Endothelial cell of umbilical vein (primary cell): ENCODE results near the gene SLC2A2. TPM values are rescaled to one million over a fixed set of nuclear protein-coding genes. Genes with fewer than 3 reads are reported as not detected.

Experiments
- BruUV-seq: library from RNA; stranded (reverse); fragments of 400-500 nt; replicated peaks from 2 replicates; lab custom pipeline; 2021; lab: Mats Ljungman, UMichigan
- CTCF ChIA-PET: fragments of 300-600, 350-600 bp; sonication (Branson Sonifier 250); formaldehyde crosslinking; loops from one replicate; lab custom pipeline; 2021; ENCODE audit warnings: antibody characterized with exemption, inconsistent platforms; lab: Charles Lee
- POLR2A ChIA-PET: fragments of 300-600, 350-600 bp; sonication (Branson Sonifier 250); formaldehyde crosslinking; loops from one replicate; lab custom pipeline; 2021; ENCODE audit warnings: antibody characterized with exemption, inconsistent platforms; lab: Charles Lee
- DNase-seq: peaks from one replicate; pipeline ENCODE4 v3.0.0-alpha.2; 2011; ENCODE audit warnings: low read depth, low spot score
- FAIRE-seq: peaks from 2 replicates; lab custom pipeline; 2011; peaks lifted over from hg19 to GRCh38; lab: Jason Lieb, UNC
- H2AFZ ChIP-seq: 2 replicates; pipeline ENCODE4 v1.6.0; 2012; ENCODE audit warnings: low read depth, low read length, control low read depth, inconsistent platforms
- H3K27ac ChIP-seq: 2 replicates; pipeline ENCODE4 v1.5.1; 2011; ENCODE audit warnings: low read depth, mild to moderate bottlenecking, control low read depth, low read length, moderate library complexity; ENCODE audit not compliant: insufficient read depth
- H3K27me3 ChIP-seq, 2 experiments: 2 replicates each; pipeline versions ENCODE4 v1.6.0 to v1.6.1; 2011; ENCODE audit warnings: low read length in 2 of 2, mixed read lengths in 1 of 2; ENCODE audit not compliant: control insufficient read depth in 2 of 2, insufficient read depth in 2 of 2
- H3K36me3 ChIP-seq, 2 experiments: 2 replicates in 1 of 2; 3 replicates in 1 of 2; pipeline ENCODE4 v1.5.1; 2011; ENCODE audit warnings: low read length in 2 of 2, mild to moderate bottlenecking in 1 of 2, moderate library complexity in 1 of 2; ENCODE audit not compliant: control insufficient read depth in 2 of 2, insufficient read depth in 2 of 2; ENCODE audit errors: extremely low read depth in 1 of 2
- H3K4me1 ChIP-seq: 3 replicates; pipeline ENCODE4 v1.5.1; 2011; ENCODE audit warnings: mild to moderate bottlenecking, low read length; ENCODE audit not compliant: control insufficient read depth, insufficient read depth; ENCODE audit errors: extremely low read depth
- H3K4me2 ChIP-seq: 2 replicates; pipeline ENCODE4 v1.6.1; 2011; ENCODE audit warnings: low read length, control low read depth, mixed read lengths; ENCODE audit not compliant: insufficient read depth
- H3K4me3 ChIP-seq, 3 experiments: fragments of 200-600 bp in 1 of 3; sonication (generic), shearing (Covaris generic) in 1 of 3; replicated peaks in 1 of 3; 2 replicates each; pipeline ENCODE4 v1.5.1; 2011 to 2016; ENCODE audit warnings: control low read depth in 3 of 3, low read length in 3 of 3, mild to moderate bottlenecking in 2 of 3, inconsistent platforms in 1 of 3, low read depth in 1 of 3, moderate library complexity in 1 of 3; ENCODE audit not compliant: insufficient read depth in 1 of 3
- H3K79me2 ChIP-seq: 2 replicates; pipeline ENCODE4 v1.6.0; 2012; ENCODE audit warnings: low read length, inconsistent platforms; ENCODE audit not compliant: control insufficient read depth, insufficient read depth
- H3K9ac ChIP-seq: replicated peaks from 2 replicates; pipeline ENCODE3; 2011; ENCODE audit warnings: low read length, control low read depth; ENCODE audit not compliant: insufficient read depth; ENCODE audit errors: extremely low read depth
- H3K9me1 ChIP-seq: replicated peaks from 3 replicates; pipeline ENCODE4 v1.6.0; 2011; ENCODE audit warnings: mild to moderate bottlenecking, low read length; ENCODE audit not compliant: control insufficient read depth, insufficient read depth; ENCODE audit errors: extremely low read depth
- H3K9me3 ChIP-seq: replicated peaks from 2 replicates; pipeline ENCODE4 v1.5.1; 2012; ENCODE audit warnings: low read length, inconsistent platforms; ENCODE audit not compliant: control insufficient read depth, insufficient read depth
- H4K20me1 ChIP-seq: replicated peaks from 2 replicates; pipeline ENCODE3; 2011; ENCODE audit warnings: mild to moderate bottlenecking, low read length; ENCODE audit not compliant: control insufficient read depth, insufficient read depth; ENCODE audit errors: extremely low read depth
- CTCF ChIP-seq, 2 donors: IDR thresholded peaks; 1 replicate in 1 of 2; 2 replicates in 1 of 2; pipeline ENCODE4 v1.5.1; 2011; ENCODE audit warnings: low read length in 2 of 2, mild to moderate bottlenecking in 2 of 2, moderate library complexity in 2 of 2, control low read depth in 1 of 2, inconsistent platforms in 1 of 2, low read depth in 1 of 2; ENCODE audit not compliant: insufficient read depth in 1 of 2; ENCODE audit errors: extremely low read depth in 1 of 2
- FOS ChIP-seq: IDR thresholded peaks from 2 replicates; pipeline ENCODE4 v1.6.1; 2011; ENCODE audit warnings: mild to moderate bottlenecking, low read length, moderate library complexity, borderline replicate concordance; ENCODE audit not compliant: insufficient read depth
- GATA2 ChIP-seq: IDR thresholded peaks from 2 replicates; pipeline ENCODE4 v1.7.0; 2011; ENCODE audit warnings: low read depth, mild to moderate bottlenecking, moderate library complexity, mixed read lengths, low read length; ENCODE audit not compliant: insufficient read length, insufficient read depth
- JUN ChIP-seq: IDR thresholded peaks from 2 replicates; pipeline ENCODE4 v1.6.1; 2011; ENCODE audit warnings: borderline replicate concordance, low read depth; ENCODE audit not compliant: insufficient read length, insufficient read depth
- MAX ChIP-seq: IDR thresholded peaks from 2 replicates; pipeline ENCODE4 v1.6.1; 2011; ENCODE audit not compliant: insufficient read depth, insufficient read length
- MYC ChIP-seq: IDR thresholded peaks from one replicate; pipeline ENCODE4 v1.6.1; 2011; ENCODE audit warnings: mild to moderate bottlenecking, low read depth, low read length
- POLR2A ChIP-seq: IDR thresholded peaks from 2 replicates; pipeline ENCODE4 v1.6.1; 2012; ENCODE audit warnings: low read depth, mild to moderate bottlenecking, control low read depth, low read length
- POLR2AphosphoS5 ChIP-seq: IDR thresholded peaks from 2 replicates; pipeline ENCODE4 v1.6.1; 2012; ENCODE audit warnings: low read depth, mild to moderate bottlenecking, control low read depth, low read length, moderate library complexity; ENCODE audit not compliant: insufficient read depth
- dilution Hi-C: fragments of 300-500 bp; cut with MboI; formaldehyde crosslinking; loops from one replicate; pipeline ENCODE4 v1.15.0; 2019; ENCODE audit warnings: low sequenced_read_pairs; ENCODE audit not compliant: extremely low pct_ligation_motif_present
- intact Hi-C: fragments of 100-400 bp; cut with micrococcal nuclease; formaldehyde crosslinking; loops from one replicate; pipeline ENCODE4 v1.10.0; 2022
- polyA plus RNA-seq, 4 experiments: library from polyadenylated mRNA; depleted of rRNA in 3 of 4; stranded (reverse) in 3 of 4; unstranded in 1 of 4; fragments of >200 nt; gene quantifications; 2 replicates each; pipeline versions ENCODE4 v1.2.1 to v1.2.3, GENCODE V29; 2011 to 2012; ENCODE audit warnings: missing spikeins in 1 of 4
- total RNA-seq: library from RNA; stranded (reverse); gene quantifications from 2 replicates; pipeline ENCODE4 v1.2.3, GENCODE V29; 2021

Gene SLC2A2
- total and polyA plus RNA-seq, 2 donors (not counting 3 experiments of a cell fraction or from before 2014, with no cell fraction given): not detected

GRCh38 chr3:170997961-170998913 lies 28.3 kb downstream of the SLC2A2 start:
- TF ChIP-seq POLR2A: no peak
- peak; percentile 87 for TF ChIP-seq GATA2
- peak; percentile 70 for TF ChIP-seq FOS
- no peaks in the 10 kb centered on the region for H3K36me3 ChIP-seq
- DNase-seq (peak; percentile 84), FAIRE-seq (peak; percentile 69)
- H3K27me3 ChIP-seq: no peaks in the 10 kb centered on the region
- H4K20me1 ChIP-seq: no peaks in the 10 kb centered on the region
- no peak overlapping the region for H3K4me3 ChIP-seq
- peak overlapping the region; percentile 72 for H3K4me2 ChIP-seq
- dilution Hi-C loops: no loop called here
- peak overlapping the region; percentile 43 for H3K27ac ChIP-seq
- no peaks in the 10 kb centered on the region for H3K79me2 ChIP-seq
- peaks cover 37% of the 10 kb centered on the region for H3K4me1 ChIP-seq
- no TSS peak for BruUV-seq
- no peak overlapping the region for H3K9ac ChIP-seq
- peak overlapping the region; percentile 74 for H2AFZ ChIP-seq
- POLR2A ChIA-PET: no interaction called here
- intact Hi-C loops: loop anchor here (5.0 kb wide), 1 partner anchor 284 kb away; no protein-coding TSS in a partner anchor
- CTCF ChIA-PET: interaction anchor here (1.1 to 1.7 kb wide), 6 partner anchors 10 to 52 kb away, joined by 3 to 6 read pairs (median 4); no protein-coding TSS in a partner anchor
- H3K9me1 ChIP-seq: no peaks in the 10 kb centered on the region
- H3K9me3 ChIP-seq: no peaks in the 10 kb centered on the region

- TF ChIP-seq MAX (no peak), JUN (no peak), POLR2AphosphoS5 (no peak), CTCF (IDR thresholded peaks at IDR 0.05; ENCODE audit: extremely low read depth in 1 of 2, insufficient read depth in 1 of 2, low read depth in 1 of 2, low read length in 2 of 2) (no peak), MYC (no peak), POLR2A (no peak), FOS (no peak)
- Histone ChIP-seq H3K9me3 (no peaks in the 10 kb centered on the region), H3K4me2 (no peak overlapping the region), H3K79me2 (no peaks in the 10 kb centered on the region), H3K27ac (no peak overlapping the region), H3K9ac (no peak overlapping the region), H3K27me3 (no peaks in the 10 kb centered on the region), H3K4me1 (peaks cover 10% of the 10 kb centered on the region), H3K4me3 (no peak overlapping the region), H2AFZ (no peak overlapping the region), H3K36me3 (no peaks in the 10 kb centered on the region), H4K20me1 (no peaks in the 10 kb centered on the region), H3K9me1 (no peaks in the 10 kb centered on the region)
- FAIRE-seq (no peak), DNase-seq (no peak)
- dilution Hi-C loops (no loop called here), intact Hi-C loops (no loop called here)
- CTCF ChIA-PET: no interaction called here
- POLR2A ChIA-PET: no interaction called here
- no TSS peak for BruUV-seq
Observed at GRCh38 chr3:170992854-170993253, 33.7 kb downstream of the SLC2A2 start.
